Uterus (tissue), 4 donors: ENCODE measurements around the gene STAC. TPM values are rescaled to one million over a fixed set of nuclear protein-coding genes. Genes with fewer than 3 reads are reported as not detected.
"Not testable (repeated sequence)": the region's sequence is repeated elsewhere in the genome, so short reads cannot be mapped to it uniquely, and the experiment has no call there.

Experiments used
- DNase-seq, 2 donors: peaks; one replicate each; pipeline ENCODE4 v3.0.0-alpha.2; 2019 to 2020
- H3K27ac ChIP-seq, 2 donors: fragments of 200-600 bp; sonication (generic); 1 replicate in 1 of 2; 2 replicates in 1 of 2; pipeline ENCODE4 v1.5.1; 2016 to 2018
- H3K27me3 ChIP-seq, 2 donors: fragments of 200-600 bp; sonication (generic); one replicate each; pipeline ENCODE4 v1.5.1; 2018 to 2019; ENCODE audit warnings: control low read depth in 1 of 2
- H3K36me3 ChIP-seq, 2 donors: fragments of 200-600 bp; sonication (generic); one replicate each; pipeline ENCODE4 v1.5.1; 2019; ENCODE audit warnings: control low read depth in 1 of 2
- H3K4me1 ChIP-seq, 2 donors: fragments of 200-600 bp; sonication (generic); one replicate each; pipeline ENCODE4 v1.5.1; 2018 to 2019; ENCODE audit warnings: control low read depth in 1 of 2
- H3K4me3 ChIP-seq, 2 donors: fragments of 200-600 bp; sonication (generic); 1 replicate in 1 of 2; 2 replicates in 1 of 2; pipeline ENCODE4 v1.5.1; 2018 to 2019; ENCODE audit warnings: mild to moderate bottlenecking in 1 of 2
- H3K9me3 ChIP-seq, 2 donors: fragments of 200-600 bp; sonication (generic); one replicate each; pipeline ENCODE4 v1.5.1; 2019; ENCODE audit warnings: control low read depth in 1 of 2
- CTCF ChIP-seq, 4 experiments: fragments of 200-600 bp in 2 of 4; fragments of 450-650 bp in 2 of 4; sonication (generic) in 2 of 4; IDR thresholded peaks; one replicate each; pipeline ENCODE4 v1.5.1; 2016 to 2019; ENCODE audit warnings: antibody characterized with exemption in 4 of 4, mild to moderate bottlenecking in 2 of 4, moderate library complexity in 1 of 4
- POLR2A ChIP-seq, 2 donors: fragments of 450-650 bp; IDR thresholded peaks; one replicate each; pipeline ENCODE4 v1.6.1; 2016; ENCODE audit warnings: antibody characterized with exemption in 2 of 2, mild to moderate bottlenecking in 1 of 2, moderate library complexity in 1 of 2
- intact Hi-C: fragments of 100-400 bp; cut with DNase I; formaldehyde crosslinking; loops from one replicate; pipeline ENCODE4 v1.15.1; 2023; ENCODE audit warnings: low total_unique reads
- total RNA-seq, 4 donors: library from RNA; depleted of rRNA in 3 of 4; stranded (reverse); fragments of >200 nt in 3 of 4; gene quantifications; one replicate each; pipeline versions ENCODE4 v1.1.0 to v1.2.4, GENCODE V29; 2014 to 2023
- donor health status: DM: yes; HTN: yes; CAD: no.

STAC gene
- total RNA-seq, 4 donors from 2014 or later, result under 0.01 to 3.3 (median 1.8) TPM

GRCh38 chr3:36496684-36497633 is 116.7 kb downstream of the STAC start:
- intact Hi-C loops, result no loop called here
- no peak overlapping the region for H3K27ac ChIP-seq
- no peak for TF ChIP-seq POLR2A (IDR thresholded peaks at IDR 0.05)
- TF ChIP-seq CTCF (IDR thresholded peaks at IDR 0.05), result no peak

GRCh38 chr3:36500053-36500452 is 119.7 kb downstream of the STAC start:
- H3K4me1 ChIP-seq, intact Hi-C loops, H3K27ac ChIP-seq, DNase-seq, H3K4me3 ChIP-seq, H3K27me3 ChIP-seq, H3K9me3 ChIP-seq, H3K36me3 ChIP-seq: not testable (repeated sequence)

More at GRCh38 chr3:36496684-36497633, 116.7 kb downstream of the STAC start:
- Histone ChIP-seq H3K9me3 (no peaks in the 10 kb centered on the region), H3K4me3 (no peak overlapping the region), H3K27me3 (no peaks in the 10 kb centered on the region), H3K4me1 (no peaks in the 10 kb centered on the region), H3K36me3 (no peaks in the 10 kb centered on the region)
- DNase-seq, result no peak

- no peaks in the 10 kb centered on the region for H3K36me3 ChIP-seq
- H3K4me3 ChIP-seq, result no peak overlapping the region
- H3K4me1 ChIP-seq, result no peaks in the 10 kb centered on the region
- H3K27ac ChIP-seq, result no peak overlapping the region
- no peaks in the 10 kb centered on the region for H3K9me3 ChIP-seq
- no peak for DNase-seq
- H3K27me3 ChIP-seq, result no peaks in the 10 kb centered on the region
- intact Hi-C loops, result no loop called here
- TF ChIP-seq POLR2A (IDR thresholded peaks at IDR 0.05) (no peak), CTCF (IDR thresholded peaks at IDR 0.05) (no peak)
Observed at GRCh38 chr3:36501616-36502015, 121.3 kb downstream of the STAC start.

GRCh38 chr3:36505393-36505792 is 125.1 kb downstream of the STAC start:
- Histone ChIP-seq H3K27me3 (no peaks in the 10 kb centered on the region), H3K4me3 (no peak overlapping the region), H3K36me3 (no peaks in the 10 kb centered on the region), H3K4me1 (no peaks in the 10 kb centered on the region), H3K27ac (no peak overlapping the region), H3K9me3 (no peaks in the 10 kb centered on the region)
- intact Hi-C loops, result no loop called here
- TF ChIP-seq POLR2A (IDR thresholded peaks at IDR 0.05) (no peak), CTCF (IDR thresholded peaks at IDR 0.05) (no peak)
- DNase-seq, result no peak

- H3K27ac ChIP-seq, result peak overlapping the region in 1 of 2 donors; percentile 5
- H3K27me3 ChIP-seq, result no peaks in the 10 kb centered on the region
- H3K4me1 ChIP-seq, result no peaks in the 10 kb centered on the region
- H3K9me3 ChIP-seq, result no peaks in the 10 kb centered on the region
- intact Hi-C loops, result no loop called here
- DNase-seq, result peak; percentile 13 to 18
- H3K36me3 ChIP-seq, result no peaks in the 10 kb centered on the region
- TF ChIP-seq POLR2A (IDR thresholded peaks at IDR 0.05), result no peak
- no peak for TF ChIP-seq CTCF (IDR thresholded peaks at IDR 0.05)
- H3K4me3 ChIP-seq, result no peak overlapping the region
Observed at GRCh38 chr3:36511791-36512486, 131.6 kb downstream of the STAC start.
